ENCODE measurements around the gene ENO2.

The ENO2 gene

GRCh38 chr12:6956021-6956727, 41.8 kb downstream of the ENO2 start:
- H3K9ac ChIP-seq (ENCODE audit: low read length): no peak overlapping the region
- H4K20me1 ChIP-seq (ENCODE audit: insufficient read depth, low read length): peaks cover 4% of the 10 kb centered on the region; the same call in 1 of the 2 replicates
- no peaks in the 10 kb centered on the region for H3K9me3 ChIP-seq (ENCODE audit: insufficient read depth, low read length)
- H2AFZ ChIP-seq (ENCODE audit: low read depth, low read length): no peak overlapping the region
- no peak for TF ChIP-seq EZH2phosphoT487 (IDR thresholded peaks at IDR 0.05; ENCODE audit: low read depth)
- TF ChIP-seq, protein P1, sequence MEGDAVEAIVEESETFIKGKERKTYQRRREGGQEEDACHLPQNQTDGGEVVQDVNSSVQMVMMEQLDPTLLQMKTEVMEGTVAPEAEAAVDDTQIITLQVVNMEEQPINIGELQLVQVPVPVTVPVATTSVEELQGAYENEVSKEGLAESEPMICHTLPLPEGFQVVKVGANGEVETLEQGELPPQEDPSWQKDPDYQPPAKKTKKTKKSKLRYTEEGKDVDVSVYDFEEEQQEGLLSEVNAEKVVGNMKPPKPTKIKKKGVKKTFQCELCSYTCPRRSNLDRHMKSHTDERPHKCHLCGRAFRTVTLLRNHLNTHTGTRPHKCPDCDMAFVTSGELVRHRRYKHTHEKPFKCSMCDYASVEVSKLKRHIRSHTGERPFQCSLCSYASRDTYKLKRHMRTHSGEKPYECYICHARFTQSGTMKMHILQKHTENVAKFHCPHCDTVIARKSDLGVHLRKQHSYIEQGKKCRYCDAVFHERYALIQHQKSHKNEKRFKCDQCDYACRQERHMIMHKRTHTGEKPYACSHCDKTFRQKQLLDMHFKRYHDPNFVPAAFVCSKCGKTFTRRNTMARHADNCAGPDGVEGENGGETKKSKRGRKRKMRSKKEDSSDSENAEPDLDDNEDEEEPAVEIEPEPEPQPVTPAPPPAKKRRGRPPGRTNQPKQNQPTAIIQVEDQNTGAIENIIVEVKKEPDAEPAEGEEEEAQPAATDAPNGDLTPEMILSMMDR (IDR thresholded peaks at IDR 0.05; ENCODE audit: low read depth, low read length): no peak
- peaks cover 13% of the 10 kb centered on the region for H3K79me2 ChIP-seq (ENCODE audit: low read length)
- H3K4me2 ChIP-seq (ENCODE audit: low read length): no peak overlapping the region
- H3K36me3 ChIP-seq (replicated peaks; ENCODE audit: low read depth, low read length): peaks cover 28% of the 10 kb centered on the region
- no peaks in the 10 kb centered on the region for H3K27me3 ChIP-seq (ENCODE audit: low read depth, low read length)
- peaks cover 60% of the 10 kb centered on the region for H3K4me1 ChIP-seq (ENCODE audit: low read length)
- no peak overlapping the region for H3K27ac ChIP-seq (ENCODE audit: low read length)
- no peak overlapping the region for H3K4me3 ChIP-seq (ENCODE audit: low read length)

DNA sequence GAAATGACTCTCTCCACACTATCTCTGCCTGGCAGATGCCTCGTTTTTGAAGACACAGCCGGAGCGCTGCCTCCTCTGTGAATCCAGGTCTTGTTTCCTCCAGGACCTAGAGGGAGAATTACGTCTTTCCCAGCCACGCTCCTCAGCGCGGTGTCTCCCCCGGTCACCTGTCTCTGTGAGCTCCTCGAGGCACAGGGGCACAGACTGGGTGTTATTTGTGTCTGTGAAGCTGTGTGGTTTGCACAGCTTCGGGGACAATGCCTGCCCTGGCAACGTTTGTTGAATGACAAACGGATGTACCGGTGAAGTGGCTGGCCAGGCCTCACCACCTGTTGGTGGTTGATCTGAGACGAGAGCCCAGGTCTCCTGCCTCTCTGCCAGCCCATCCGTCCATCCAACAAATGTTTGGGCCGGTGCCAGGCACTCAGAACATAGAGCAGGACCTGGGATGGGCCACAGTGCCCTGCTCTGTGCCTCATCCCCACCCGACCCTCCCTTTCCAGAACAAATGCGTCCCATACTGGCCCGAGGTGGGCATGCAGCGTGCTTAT, 42.8 kb downstream of the ENO2 start:
- Histone ChIP-seq H2AFZ (ENCODE audit: low read depth, low read length) (no peak overlapping the region), H3K27me3 (ENCODE audit: low read depth, low read length) (no peaks in the 10 kb centered on the region), H3K9ac (ENCODE audit: low read length) (no peak overlapping the region), H3K4me2 (ENCODE audit: low read length) (no peak overlapping the region), H3K4me3 (ENCODE audit: low read length) (no peak overlapping the region), H3K79me2 (ENCODE audit: low read length) (peaks cover 3% of the 10 kb centered on the region; the same call in 1 of the 2 replicates), H3K36me3 (replicated peaks; ENCODE audit: low read depth, low read length) (peaks cover 29% of the 10 kb centered on the region), H4K20me1 (ENCODE audit: insufficient read depth, low read length) (peaks cover 4% of the 10 kb centered on the region; the same call in 1 of the 2 replicates), H3K4me1 (ENCODE audit: low read length) (peaks cover 67% of the 10 kb centered on the region), H3K27ac (ENCODE audit: low read length) (no peak overlapping the region), H3K9me3 (ENCODE audit: insufficient read depth, low read length) (no peaks in the 10 kb centered on the region)
- no peak for TF ChIP-seq EZH2phosphoT487 (IDR thresholded peaks at IDR 0.05; ENCODE audit: low read depth)
- TF ChIP-seq, protein P1 (IDR thresholded peaks at IDR 0.05; ENCODE audit: low read depth, low read length): no peak

GRCh38 chr12:6957741-6958608, 43.6 kb downstream of the ENO2 start:
- no peak overlapping the region for H2AFZ ChIP-seq (ENCODE audit: low read depth, low read length)
- H3K4me1 ChIP-seq (ENCODE audit: low read length): peaks cover 62% of the 10 kb centered on the region
- peaks cover 4% of the 10 kb centered on the region; the same call in 1 of the 2 replicates for H4K20me1 ChIP-seq (ENCODE audit: insufficient read depth, low read length)
- H3K4me2 ChIP-seq (ENCODE audit: low read length): peak overlapping the region; percentile 87
- no peaks in the 10 kb centered on the region for H3K79me2 ChIP-seq (ENCODE audit: low read length)
- TF ChIP-seq, protein P1 (IDR thresholded peaks at IDR 0.05; ENCODE audit: low read depth, low read length): no peak
- TF ChIP-seq EZH2phosphoT487 (IDR thresholded peaks at IDR 0.05; ENCODE audit: low read depth): no peak
- H3K9me3 ChIP-seq (ENCODE audit: insufficient read depth, low read length): no peaks in the 10 kb centered on the region
- peak overlapping the region; percentile 50 for H3K9ac ChIP-seq (ENCODE audit: low read length)
- peak overlapping the region; percentile 66 for H3K27ac ChIP-seq (ENCODE audit: low read length)
- peak overlapping the region; percentile 67 for H3K4me3 ChIP-seq (ENCODE audit: low read length)
- H3K36me3 ChIP-seq (replicated peaks; ENCODE audit: low read depth, low read length): peaks cover 29% of the 10 kb centered on the region
- no peaks in the 10 kb centered on the region for H3K27me3 ChIP-seq (ENCODE audit: low read depth, low read length)

Measured in OCI-LY3 (cell line).